Prostate gland (tissue), 2 donors: ENCODE results near the gene MRTFB.

ENCODE experiments used
- POLR2A ChIP-seq: fragments of 450-650 bp; IDR thresholded peaks from one replicate; pipeline ENCODE4 v1.6.1; 2016; ENCODE audit warnings: antibody characterized with exemption, mild to moderate bottlenecking
- POLR2AphosphoS5 ChIP-seq: sonication (generic); formaldehyde crosslinking; IDR thresholded peaks from one replicate; pipeline ENCODE4 v1.6.1; 2017; ENCODE audit warnings: antibody characterized with exemption
- TF ChIP-seq, protein P1 (sequence below), 4 experiments: fragments of 200-600 bp in 2 of 4; fragments of 450-650 bp in 2 of 4; sonication (generic) in 2 of 4; IDR thresholded peaks; 1 replicate in 3 of 4; 2 replicates in 1 of 4; pipeline ENCODE4 v1.5.1; 2016 to 2019; ENCODE audit warnings: antibody characterized with exemption in 4 of 4, mild to moderate bottlenecking in 2 of 4, moderate library complexity in 2 of 4

DNA sequence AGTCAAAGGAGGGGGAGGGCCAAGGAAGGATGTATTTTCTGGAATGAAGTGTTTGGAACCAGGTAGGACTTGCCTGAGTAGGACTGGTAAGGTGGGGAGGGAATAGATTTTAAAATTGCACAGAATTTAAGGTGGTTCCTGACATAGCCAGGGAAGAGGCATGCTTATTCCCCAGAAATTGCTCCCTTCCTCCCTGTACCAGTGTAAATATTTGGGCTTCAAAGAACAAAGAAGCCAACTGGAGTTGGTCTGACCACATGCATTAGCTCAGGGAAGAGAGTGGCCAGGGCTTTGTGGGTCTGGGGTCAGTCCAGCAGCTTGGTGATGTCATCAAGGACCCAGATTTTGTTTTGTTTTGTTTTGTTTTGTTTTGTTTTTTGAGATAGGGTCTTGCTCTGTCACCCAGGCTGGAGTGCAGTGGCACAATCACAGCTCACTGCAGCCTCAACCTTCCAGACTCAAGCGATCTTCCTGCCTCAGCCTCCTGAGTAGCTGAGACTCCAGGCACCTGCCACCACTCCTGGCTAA is 9.3 kb upstream of the MRTFB start:
- TF ChIP-seq, protein P1, sequence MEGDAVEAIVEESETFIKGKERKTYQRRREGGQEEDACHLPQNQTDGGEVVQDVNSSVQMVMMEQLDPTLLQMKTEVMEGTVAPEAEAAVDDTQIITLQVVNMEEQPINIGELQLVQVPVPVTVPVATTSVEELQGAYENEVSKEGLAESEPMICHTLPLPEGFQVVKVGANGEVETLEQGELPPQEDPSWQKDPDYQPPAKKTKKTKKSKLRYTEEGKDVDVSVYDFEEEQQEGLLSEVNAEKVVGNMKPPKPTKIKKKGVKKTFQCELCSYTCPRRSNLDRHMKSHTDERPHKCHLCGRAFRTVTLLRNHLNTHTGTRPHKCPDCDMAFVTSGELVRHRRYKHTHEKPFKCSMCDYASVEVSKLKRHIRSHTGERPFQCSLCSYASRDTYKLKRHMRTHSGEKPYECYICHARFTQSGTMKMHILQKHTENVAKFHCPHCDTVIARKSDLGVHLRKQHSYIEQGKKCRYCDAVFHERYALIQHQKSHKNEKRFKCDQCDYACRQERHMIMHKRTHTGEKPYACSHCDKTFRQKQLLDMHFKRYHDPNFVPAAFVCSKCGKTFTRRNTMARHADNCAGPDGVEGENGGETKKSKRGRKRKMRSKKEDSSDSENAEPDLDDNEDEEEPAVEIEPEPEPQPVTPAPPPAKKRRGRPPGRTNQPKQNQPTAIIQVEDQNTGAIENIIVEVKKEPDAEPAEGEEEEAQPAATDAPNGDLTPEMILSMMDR (IDR thresholded peaks at IDR 0.05) = no peak
- TF ChIP-seq POLR2A (no peak), POLR2AphosphoS5 (no peak)
